ENCODE results near the gene KCNJ5. TPM values are rescaled to one million over a fixed set of nuclear protein-coding genes. Genes with fewer than 3 reads are reported as not detected.

KCNJ5 gene
- polyA plus RNA-seq, 3 donors from 2014 or later, result not detected

DNA sequence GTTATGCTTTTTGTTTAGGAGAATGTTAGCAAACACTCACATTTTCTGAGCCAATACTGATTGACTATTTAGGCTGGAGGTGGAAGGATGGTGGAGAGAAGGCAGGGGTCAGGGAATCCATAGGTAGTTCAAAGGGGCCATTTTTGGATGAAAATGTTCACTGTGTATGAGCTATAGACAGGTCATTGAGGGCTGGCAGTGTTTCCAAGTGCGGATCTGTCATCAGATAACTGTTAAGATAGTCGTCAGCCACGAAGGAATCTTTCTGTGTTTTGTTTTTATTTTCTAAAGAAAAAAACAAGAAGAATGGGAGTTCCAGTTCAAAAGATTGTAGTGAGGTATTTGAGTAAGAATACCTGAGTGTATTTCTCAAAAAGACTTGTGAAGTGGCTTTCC is 3.1 kb downstream of the KCNJ5 start:
- DNase-seq, result no peak
- H3K9me3 Mint-ChIP-seq, result no peaks in the 10 kb centered on the region
- H3K27ac Mint-ChIP-seq, result no peak overlapping the region
- peaks cover 14 to 20% (median 18%) of the 10 kb centered on the region in 3 donors for H3K27me3 Mint-ChIP-seq (ENCODE audit: low read depth in 3 of 3)
- H3K4me1 Mint-ChIP-seq, result peaks cover 11 to 16% of the 10 kb centered on the region in 2 donors
- no peaks in the 10 kb centered on the region for H3K36me3 Mint-ChIP-seq
- no peak overlapping the region for H3K4me3 Mint-ChIP-seq

DNA sequence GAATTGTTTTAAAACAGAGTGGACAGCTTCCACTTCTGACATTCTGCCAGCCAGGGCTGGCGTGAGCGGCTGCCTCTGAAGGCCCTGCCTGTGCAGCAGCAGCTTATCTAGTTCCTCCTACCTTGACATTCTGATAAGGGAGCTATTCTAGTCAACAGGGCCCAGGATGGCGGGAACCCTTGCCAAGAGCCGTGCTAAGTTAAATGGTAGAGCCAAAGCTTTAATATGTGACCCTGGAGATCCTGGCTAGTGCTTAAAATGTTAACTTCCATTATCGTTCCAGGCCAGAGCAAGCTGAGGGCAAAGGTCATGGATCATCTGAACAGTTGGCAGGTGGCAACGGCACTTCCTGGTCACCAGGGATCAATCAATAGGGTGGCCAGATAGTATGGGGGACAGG is 3.5 kb downstream of the KCNJ5 start:
- Mint-ChIP-seq H3K27me3 (ENCODE audit: low read depth in 3 of 3) (peaks cover 14 to 16% (median 16%) of the 10 kb centered on the region in 3 donors), H3K36me3 (no peaks in the 10 kb centered on the region), H3K4me1 (peaks cover 11 to 16% of the 10 kb centered on the region in 2 donors), H3K27ac (no peak overlapping the region), H3K9me3 (no peaks in the 10 kb centered on the region), H3K4me3 (no peak overlapping the region)
- DNase-seq, result no peak

DNA sequence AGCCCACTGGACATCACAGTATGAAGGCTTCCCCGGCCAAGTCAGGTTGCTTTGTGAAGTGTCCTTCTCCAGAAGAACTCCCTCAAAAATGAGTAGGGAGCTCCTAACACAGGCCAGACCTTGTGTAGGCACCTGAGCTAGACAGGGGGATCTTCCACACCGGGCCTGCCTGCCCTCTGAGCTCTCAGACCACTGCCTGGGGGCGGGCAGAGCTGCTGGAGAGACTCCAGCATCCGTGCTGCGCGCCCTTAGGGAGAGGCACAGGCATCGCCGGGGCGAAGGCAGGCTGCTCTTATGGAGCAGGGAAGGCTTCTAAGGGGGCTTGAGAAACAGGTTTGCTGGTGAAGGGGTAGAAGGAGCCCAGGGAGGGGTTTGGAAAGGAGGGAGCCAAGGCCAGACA is 4.4 kb downstream of the KCNJ5 start:
- DNase-seq, result no peak
- H3K4me1 Mint-ChIP-seq, result peaks cover 11 to 15% of the 10 kb centered on the region in 2 donors
- H3K4me3 Mint-ChIP-seq, result no peak overlapping the region
- H3K27ac Mint-ChIP-seq, result no peak overlapping the region
- H3K27me3 Mint-ChIP-seq (ENCODE audit: low read depth in 3 of 3), result peaks cover 12 to 16% (median 14%) of the 10 kb centered on the region in 3 donors
- H3K9me3 Mint-ChIP-seq, result no peaks in the 10 kb centered on the region
- H3K36me3 Mint-ChIP-seq, result no peaks in the 10 kb centered on the region

DNA sequence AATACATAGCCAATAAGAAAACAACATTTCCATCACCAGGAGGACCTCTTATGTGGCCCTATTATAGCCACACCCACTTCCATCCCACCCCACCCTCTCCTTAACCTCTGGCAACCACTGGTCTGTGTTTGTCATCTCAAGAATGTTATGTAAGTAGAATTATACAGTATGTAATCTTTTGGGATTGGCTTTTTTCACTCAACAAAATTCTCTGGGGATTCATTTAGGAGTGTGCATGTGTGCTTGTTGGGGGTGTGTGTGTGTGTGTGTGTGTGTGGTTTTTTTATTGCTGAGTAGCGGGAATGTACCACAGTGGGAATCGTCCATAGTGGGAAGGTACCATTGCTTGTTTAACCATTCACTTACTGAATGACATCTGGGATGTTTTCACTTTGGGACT is 5.2 kb downstream of the KCNJ5 start:
- Mint-ChIP-seq H3K27ac (no peak overlapping the region), H3K9me3 (no peaks in the 10 kb centered on the region), H3K36me3 (no peaks in the 10 kb centered on the region), H3K4me1 (peaks cover 6 to 9% of the 10 kb centered on the region in 2 donors), H3K27me3 (ENCODE audit: low read depth in 3 of 3) (peaks cover 6 to 14% (median 14%) of the 10 kb centered on the region in 3 donors), H3K4me3 (no peak overlapping the region)
- DNase-seq, result no peak

DNA sequence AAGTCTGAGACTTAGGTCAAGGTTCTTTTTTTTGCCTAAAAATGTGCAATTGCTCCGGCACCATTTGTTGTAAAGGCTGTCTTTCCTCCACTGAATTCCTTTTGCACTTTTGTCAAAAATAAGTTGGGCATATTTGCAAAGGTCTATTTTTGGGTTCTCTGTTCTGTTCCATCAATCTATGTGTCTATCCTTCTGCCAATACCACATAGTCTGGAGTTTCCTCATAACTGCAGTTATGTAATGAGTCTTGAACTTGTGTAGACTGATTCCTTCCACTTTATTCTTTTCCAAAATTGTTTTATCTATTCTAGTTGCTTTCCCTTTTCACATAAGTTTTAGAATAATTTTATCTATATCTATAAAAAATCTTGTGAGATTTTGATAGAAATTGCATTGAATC is 6.7 kb downstream of the KCNJ5 start:
- no peaks in the 10 kb centered on the region for H3K36me3 Mint-ChIP-seq
- no peaks in the 10 kb centered on the region for H3K9me3 Mint-ChIP-seq
- no peak overlapping the region for H3K4me3 Mint-ChIP-seq
- H3K27me3 Mint-ChIP-seq (ENCODE audit: low read depth in 3 of 3), result peaks cover 3 to 12% (median 8%) of the 10 kb centered on the region in 3 donors
- no peak for DNase-seq
- H3K27ac Mint-ChIP-seq, result no peak overlapping the region
- H3K4me1 Mint-ChIP-seq, result peaks cover 0 to 2% of the 10 kb centered on the region in 2 donors

DNA sequence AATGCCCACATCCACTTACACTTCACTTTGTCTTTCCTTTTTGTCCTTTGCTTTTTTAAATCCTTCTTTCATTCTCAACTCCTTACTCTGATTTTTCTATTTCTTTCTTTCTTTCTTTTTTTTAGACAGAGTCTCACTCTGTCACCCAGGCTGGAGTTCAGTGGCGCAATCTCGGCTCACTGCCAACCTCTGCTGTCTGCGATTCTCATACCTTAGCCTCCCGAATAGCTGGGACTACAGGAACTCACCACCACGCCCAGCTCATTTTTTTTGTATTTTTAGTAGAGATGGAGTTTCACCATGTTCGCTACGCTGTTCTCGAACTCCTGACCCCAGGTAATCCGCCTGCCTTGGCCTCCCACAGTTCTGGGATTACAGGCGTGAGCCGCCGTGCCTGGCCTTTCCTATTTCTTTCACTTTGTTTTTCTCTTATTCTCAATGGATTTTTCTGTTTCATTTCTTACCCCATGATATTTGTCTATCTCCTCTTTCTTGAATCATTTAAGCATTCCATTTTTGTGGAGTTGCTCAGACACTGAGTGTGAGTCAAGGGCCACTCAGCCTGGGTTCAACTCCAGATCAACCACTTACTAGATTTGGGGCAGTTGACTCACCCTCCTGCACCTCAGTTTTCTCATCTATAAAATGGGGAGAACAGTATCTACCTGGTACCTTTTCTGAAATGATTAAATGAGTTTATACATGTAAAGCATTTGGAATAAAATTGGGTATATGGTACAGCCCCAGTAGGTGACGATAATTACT is 7.6 kb downstream of the KCNJ5 start:
- Mint-ChIP-seq H3K27ac (peak overlapping the region in 1 of 6 donors; percentile 41), H3K9me3 (no peaks in the 10 kb centered on the region), H3K27me3 (ENCODE audit: low read depth in 3 of 3) (peaks cover 3 to 12% (median 11%) of the 10 kb centered on the region in 3 donors), H3K4me3 (no peak overlapping the region), H3K4me1 (peaks cover under 1 to 2% of the 10 kb centered on the region in 2 donors), H3K36me3 (no peaks in the 10 kb centered on the region)
- DNase-seq, result no peak

DNA sequence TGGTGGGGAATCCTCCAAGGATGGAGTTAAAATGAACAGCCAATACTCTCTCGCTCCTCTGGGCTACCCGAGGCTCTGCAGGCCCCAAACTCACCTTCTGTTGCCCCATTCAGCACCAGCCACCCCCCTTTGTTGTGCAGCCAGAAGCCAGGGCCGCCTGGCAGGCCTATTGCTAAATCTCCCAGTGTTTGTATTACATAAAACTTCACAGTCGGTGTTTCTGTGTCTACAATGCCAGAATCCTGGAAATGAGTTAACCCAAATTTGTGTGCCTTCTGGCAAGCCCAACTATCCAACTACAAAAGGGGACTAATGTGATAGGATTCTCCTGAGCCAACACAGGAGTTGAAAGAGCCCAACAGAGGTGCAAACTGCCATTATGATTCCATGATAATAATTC is 9.3 kb downstream of the KCNJ5 start:
- no peaks in the 10 kb centered on the region for H3K9me3 Mint-ChIP-seq
- no peak for DNase-seq
- peaks cover 0 to 3% (median 0%) of the 10 kb centered on the region in 3 donors for H3K36me3 Mint-ChIP-seq
- peaks cover 5 to 18% (median 11%) of the 10 kb centered on the region in 3 donors for H3K27me3 Mint-ChIP-seq (ENCODE audit: low read depth in 3 of 3)
- no peak overlapping the region for H3K27ac Mint-ChIP-seq
- H3K4me1 Mint-ChIP-seq, result peaks cover 9 to 12% of the 10 kb centered on the region in 2 donors
- H3K4me3 Mint-ChIP-seq, result no peak overlapping the region

DNA sequence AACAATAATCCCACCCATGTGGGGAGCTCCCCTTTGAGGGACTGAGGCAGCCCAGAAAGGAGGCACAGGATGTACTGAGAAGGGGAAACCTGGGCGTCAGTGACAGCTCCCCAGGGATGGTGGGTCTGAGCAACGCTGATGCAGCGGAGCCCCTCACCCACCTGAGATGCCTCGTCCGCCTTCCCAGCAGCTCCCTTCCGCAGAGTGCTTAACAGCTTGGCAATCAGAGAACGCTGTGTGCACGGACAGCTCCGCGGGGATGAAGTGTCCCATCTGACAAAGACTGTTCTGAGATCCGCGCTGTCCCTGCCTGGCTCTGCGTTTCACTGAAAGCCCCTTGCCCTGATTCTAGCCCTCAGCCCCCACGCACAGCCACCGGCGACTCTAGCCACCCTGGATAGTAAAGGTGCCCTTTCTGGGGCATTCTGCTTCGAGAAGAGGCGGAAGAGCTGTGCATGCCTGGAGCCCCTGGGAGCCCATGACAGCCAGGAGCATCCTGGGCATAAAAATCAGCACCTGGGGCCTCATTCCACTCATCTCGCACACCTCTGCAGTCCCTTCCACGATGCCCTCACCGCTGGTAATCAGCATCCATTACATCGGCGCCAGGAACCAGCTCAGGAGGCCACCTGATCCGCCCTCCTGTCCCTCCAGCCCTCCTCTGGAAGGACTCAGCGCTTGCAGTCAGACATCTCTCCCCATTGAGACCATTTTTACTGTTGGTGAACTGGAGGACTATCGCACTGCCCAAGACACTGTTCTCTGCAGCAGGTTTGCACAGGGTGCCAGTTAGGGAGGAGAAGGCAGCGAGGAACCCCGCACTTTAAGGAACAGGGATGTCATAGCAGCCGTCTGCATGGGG is 10.7 kb downstream of the KCNJ5 start:
- Mint-ChIP-seq H3K4me3 (peak overlapping the region in 1 of 5 donors; percentile 12), H3K36me3 (peaks cover 0 to 3% (median 0%) of the 10 kb centered on the region in 3 donors), H3K27ac (no peak overlapping the region), H3K4me1 (peaks cover 19 to 25% of the 10 kb centered on the region in 2 donors), H3K27me3 (ENCODE audit: low read depth in 3 of 3) (peaks cover 14 to 17% (median 16%) of the 10 kb centered on the region in 3 donors), H3K9me3 (no peaks in the 10 kb centered on the region)
- DNase-seq, result no peak

DNA sequence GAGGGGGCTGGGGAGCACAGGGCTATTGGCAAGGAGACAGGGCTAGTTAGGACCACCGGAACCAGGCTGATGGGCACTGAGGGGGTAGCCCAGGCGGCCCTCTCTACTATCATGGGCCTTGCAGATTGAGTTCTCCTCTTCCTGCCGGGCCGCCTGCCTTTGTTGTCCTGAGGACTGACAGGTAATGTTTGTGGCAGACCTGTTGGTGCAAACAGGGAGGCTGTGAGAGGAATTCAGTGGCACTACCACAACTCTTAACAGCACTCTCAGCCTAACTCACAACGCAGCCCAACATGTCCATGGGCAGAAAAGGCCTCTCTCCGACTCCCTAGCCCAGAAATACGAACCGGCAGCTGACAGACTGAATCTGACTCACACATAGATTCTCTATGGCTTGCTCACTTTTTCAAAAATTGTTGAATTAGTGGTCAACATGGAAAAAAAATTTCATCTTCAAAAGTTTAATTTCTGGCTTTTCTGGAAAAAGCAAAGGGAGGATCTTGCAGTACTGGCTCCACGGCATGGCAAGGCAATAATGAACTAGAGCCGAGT is 11.4 kb downstream of the KCNJ5 start:
- Mint-ChIP-seq H3K9me3 (no peaks in the 10 kb centered on the region), H3K4me1 (peaks cover 19 to 25% of the 10 kb centered on the region in 2 donors), H3K4me3 (no peak overlapping the region), H3K27me3 (ENCODE audit: low read depth in 3 of 3) (peaks cover 17 to 23% (median 19%) of the 10 kb centered on the region in 3 donors), H3K36me3 (peaks cover 0 to 3% (median 0%) of the 10 kb centered on the region in 3 donors), H3K27ac (no peak overlapping the region)
- no peak for DNase-seq

DNA sequence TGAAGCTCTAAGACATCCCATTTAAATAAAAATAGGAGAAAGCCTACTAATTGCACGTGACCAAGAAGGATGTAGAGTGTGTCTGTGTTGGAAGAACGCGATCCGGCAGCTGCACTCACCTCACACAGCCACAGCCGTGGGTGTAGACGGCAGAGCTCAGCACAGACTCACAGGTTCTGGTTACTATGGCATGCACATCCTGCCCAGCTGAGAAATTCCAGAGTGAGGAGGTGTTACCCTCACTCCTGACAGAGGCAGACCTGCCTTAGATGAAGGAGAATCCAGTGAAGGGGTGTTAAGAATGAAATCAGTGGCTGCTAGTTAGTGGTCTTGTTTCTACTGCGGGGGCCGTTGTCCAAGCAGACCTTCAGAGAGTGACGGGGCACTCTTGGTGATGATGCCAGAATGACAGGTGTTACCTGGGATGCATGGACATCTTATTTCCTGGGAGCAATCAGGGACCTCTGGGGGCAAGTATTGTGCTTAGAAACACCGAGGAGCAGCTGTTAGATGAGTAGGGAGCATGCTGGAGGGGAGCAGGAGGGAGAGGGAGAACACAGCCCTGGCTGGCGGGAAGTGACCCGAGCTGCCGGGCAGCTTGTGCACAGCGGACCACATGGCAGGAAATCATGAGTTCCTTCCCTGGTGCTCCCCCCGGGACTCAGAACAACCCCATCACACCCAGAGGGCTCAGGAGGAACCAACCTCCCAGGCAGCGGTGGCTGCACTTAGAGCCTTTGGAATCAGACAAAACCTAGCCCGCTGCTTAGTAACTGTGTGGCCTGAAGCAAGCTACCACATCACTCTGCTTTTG is 12.3 kb downstream of the KCNJ5 start:
- H3K27me3 Mint-ChIP-seq (ENCODE audit: low read depth in 3 of 3), result peaks cover 17 to 23% (median 22%) of the 10 kb centered on the region in 3 donors
- peaks cover 19 to 26% of the 10 kb centered on the region in 2 donors for H3K4me1 Mint-ChIP-seq
- DNase-seq, result no peak
- peak overlapping the region; percentile 60 to 68 (median 65) for H3K4me3 Mint-ChIP-seq
- no peaks in the 10 kb centered on the region for H3K9me3 Mint-ChIP-seq
- H3K27ac Mint-ChIP-seq, result no peak overlapping the region
- H3K36me3 Mint-ChIP-seq, result peaks cover 0 to 3% (median 0%) of the 10 kb centered on the region in 3 donors

DNA sequence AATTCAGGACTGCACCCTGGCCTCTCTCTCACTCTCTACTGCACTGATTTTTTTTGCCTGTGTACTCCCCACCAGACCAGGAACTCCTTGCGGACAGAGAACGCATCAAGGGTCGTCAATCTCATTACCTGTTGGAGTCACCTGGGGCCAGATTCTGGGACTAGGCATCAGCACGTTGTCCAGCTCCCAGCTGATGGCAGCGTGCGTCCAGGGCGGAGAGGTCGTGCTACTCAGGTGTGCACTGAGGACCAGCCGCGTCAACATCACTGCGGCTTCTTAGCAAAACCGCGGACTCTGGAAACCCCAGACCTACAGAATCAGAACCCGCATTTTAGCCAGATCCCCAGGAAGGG is 13.1 kb downstream of the KCNJ5 start:
- peaks cover 20 to 29% of the 10 kb centered on the region in 2 donors for H3K4me1 Mint-ChIP-seq
- no peak overlapping the region for H3K27ac Mint-ChIP-seq
- H3K9me3 Mint-ChIP-seq, result no peaks in the 10 kb centered on the region
- H3K4me3 Mint-ChIP-seq, result peak overlapping the region; percentile 60 to 68 (median 65)
- peaks cover 0 to 3% (median 0%) of the 10 kb centered on the region in 3 donors for H3K36me3 Mint-ChIP-seq
- DNase-seq, result no peak
- peaks cover 17 to 23% (median 19%) of the 10 kb centered on the region in 3 donors for H3K27me3 Mint-ChIP-seq (ENCODE audit: low read depth in 3 of 3)

DNA sequence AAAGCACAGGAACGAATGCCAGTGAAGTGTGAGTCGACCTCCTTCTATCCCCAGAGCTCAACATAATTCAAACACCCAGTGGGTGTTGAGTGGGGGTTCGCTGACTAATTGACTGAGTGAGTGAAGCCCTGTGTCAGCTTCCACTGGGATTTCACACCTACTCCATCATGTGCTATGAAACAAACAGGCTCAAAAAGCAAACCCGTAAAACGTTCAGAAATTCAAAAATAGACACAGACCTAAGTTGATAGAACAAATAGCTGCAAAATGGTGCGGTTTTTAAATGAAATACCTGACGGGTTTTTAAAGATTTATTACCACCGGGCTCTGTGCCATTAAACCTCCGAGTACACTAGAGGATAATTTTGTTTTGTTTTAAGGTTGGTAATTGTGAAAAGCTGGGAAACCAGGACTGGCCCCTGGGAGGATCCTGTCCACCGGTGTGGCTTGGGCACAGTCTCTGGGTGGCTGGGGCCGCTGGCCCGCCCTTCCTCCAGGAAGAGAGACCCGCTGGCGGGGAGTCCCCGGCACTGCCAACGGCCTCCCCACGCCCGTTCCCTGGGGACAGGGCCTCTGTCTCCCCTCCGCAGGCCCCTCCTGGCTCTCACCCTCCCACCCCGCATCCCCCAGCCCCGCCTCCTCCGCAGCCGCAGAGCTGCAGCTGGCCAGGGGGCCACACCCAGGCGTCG is 13.6 kb downstream of the KCNJ5 start:
- H3K9me3 Mint-ChIP-seq, result no peaks in the 10 kb centered on the region
- H3K4me3 Mint-ChIP-seq, result peak overlapping the region; percentile 60 to 68 (median 66)
- H3K4me1 Mint-ChIP-seq, result peaks cover 20 to 29% of the 10 kb centered on the region in 2 donors
- DNase-seq, result peak in 1 of 3 donors; percentile 12
- H3K36me3 Mint-ChIP-seq, result peaks cover 0 to 3% (median 0%) of the 10 kb centered on the region in 3 donors
- peaks cover 19 to 28% (median 24%) of the 10 kb centered on the region in 3 donors for H3K27me3 Mint-ChIP-seq (ENCODE audit: low read depth in 3 of 3)
- no peak overlapping the region for H3K27ac Mint-ChIP-seq
